Measurements from ENCODE around the gene CCN5.
"Not testable (repeated sequence)": the region's sequence is repeated elsewhere in the genome, so short reads cannot be mapped to it uniquely, and the experiment has no call there.

The CCN5 gene

DNA sequence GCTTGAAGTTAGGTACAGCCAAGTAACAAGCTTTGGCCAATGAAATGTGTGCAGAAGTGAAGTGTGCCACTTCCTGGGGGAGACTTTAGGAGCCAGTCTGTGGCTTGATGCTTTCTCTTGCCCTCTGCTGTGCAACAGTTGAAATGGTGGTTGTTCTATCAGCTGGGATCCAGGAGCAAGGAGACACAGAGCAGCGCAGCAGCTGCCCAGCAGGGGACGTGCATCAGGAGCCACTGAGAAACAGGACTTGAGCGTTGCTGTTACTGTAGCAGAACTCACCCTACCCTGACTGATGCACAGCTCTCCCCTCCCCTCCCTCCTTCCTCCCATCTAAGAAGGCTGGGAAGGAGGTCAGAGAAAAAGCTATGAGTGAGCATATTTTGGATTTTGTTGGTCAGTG is 18.9 kb upstream of the CCN5 start:
- no peaks in the 10 kb centered on the region for H3K9me2 ChIP-seq (replicated peaks; ENCODE audit: insufficient read depth, low read length)
- no peak overlapping the region for H2AFZ ChIP-seq (ENCODE audit: low read depth, low read length, severe bottlenecking)

DNA sequence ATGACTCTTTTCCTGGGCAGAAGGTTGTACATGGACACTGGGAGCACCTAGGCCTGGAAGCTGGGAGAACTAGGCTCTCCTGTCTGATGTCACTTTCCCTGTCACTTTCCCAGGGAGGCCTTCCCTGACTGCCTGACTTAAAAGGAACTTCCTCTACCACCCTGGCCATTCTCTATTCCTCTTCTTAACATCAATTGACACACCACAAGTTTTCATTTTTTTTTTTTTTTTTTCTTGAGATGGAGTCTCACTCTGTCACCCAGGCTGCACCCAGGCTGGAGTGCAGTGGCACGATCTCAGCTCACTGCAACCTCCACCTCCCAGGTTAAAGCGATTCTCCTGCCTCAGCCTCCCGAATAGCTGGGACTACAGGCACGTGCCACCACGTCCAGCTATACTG is 18.1 kb upstream of the CCN5 start:
- H3K9me2 ChIP-seq (replicated peaks; ENCODE audit: insufficient read depth, low read length); H3K27ac ChIP-seq (ENCODE audit: low read depth, low read length); H3F3A ChIP-seq (ENCODE audit: insufficient read depth); H3K4me2 ChIP-seq (ENCODE audit: low read depth, low read length, poor library complexity, severe bottlenecking); H3K9me3 ChIP-seq (ENCODE audit: insufficient read depth, low read length); H2AFZ ChIP-seq (ENCODE audit: low read depth, low read length, severe bottlenecking); H3K27me3 ChIP-seq (ENCODE audit: low read length); H3K36me3 ChIP-seq (ENCODE audit: low read length); H3K79me2 ChIP-seq (ENCODE audit: insufficient read depth, low read length); H3K4me3 ChIP-seq (ENCODE audit: insufficient read depth, low read length, poor library complexity, severe bottlenecking); H4K20me1 ChIP-seq (ENCODE audit: low read depth, low read length); H3K9ac ChIP-seq (ENCODE audit: low read length): not testable (repeated sequence)

More for the DNA sequence above, 18.9 kb upstream of the CCN5 start:
- H3K9me3 ChIP-seq (ENCODE audit: insufficient read depth, low read length), result no peaks in the 10 kb centered on the region
- H3K27ac ChIP-seq (ENCODE audit: low read depth, low read length), result no peak overlapping the region
- no peak for TF ChIP-seq EZH2phosphoT487 (conservative IDR thresholded peaks at IDR 0.05; ENCODE audit: low read length)
- TF ChIP-seq, protein P1, sequence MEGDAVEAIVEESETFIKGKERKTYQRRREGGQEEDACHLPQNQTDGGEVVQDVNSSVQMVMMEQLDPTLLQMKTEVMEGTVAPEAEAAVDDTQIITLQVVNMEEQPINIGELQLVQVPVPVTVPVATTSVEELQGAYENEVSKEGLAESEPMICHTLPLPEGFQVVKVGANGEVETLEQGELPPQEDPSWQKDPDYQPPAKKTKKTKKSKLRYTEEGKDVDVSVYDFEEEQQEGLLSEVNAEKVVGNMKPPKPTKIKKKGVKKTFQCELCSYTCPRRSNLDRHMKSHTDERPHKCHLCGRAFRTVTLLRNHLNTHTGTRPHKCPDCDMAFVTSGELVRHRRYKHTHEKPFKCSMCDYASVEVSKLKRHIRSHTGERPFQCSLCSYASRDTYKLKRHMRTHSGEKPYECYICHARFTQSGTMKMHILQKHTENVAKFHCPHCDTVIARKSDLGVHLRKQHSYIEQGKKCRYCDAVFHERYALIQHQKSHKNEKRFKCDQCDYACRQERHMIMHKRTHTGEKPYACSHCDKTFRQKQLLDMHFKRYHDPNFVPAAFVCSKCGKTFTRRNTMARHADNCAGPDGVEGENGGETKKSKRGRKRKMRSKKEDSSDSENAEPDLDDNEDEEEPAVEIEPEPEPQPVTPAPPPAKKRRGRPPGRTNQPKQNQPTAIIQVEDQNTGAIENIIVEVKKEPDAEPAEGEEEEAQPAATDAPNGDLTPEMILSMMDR (IDR thresholded peaks at IDR 0.05; ENCODE audit: insufficient read depth, low read length, poor library complexity, severe bottlenecking), result no peak
- no peaks in the 10 kb centered on the region for H3K79me2 ChIP-seq (ENCODE audit: insufficient read depth, low read length)
- H3K27me3 ChIP-seq (ENCODE audit: low read length), result no peaks in the 10 kb centered on the region
- no peak overlapping the region for H3K9ac ChIP-seq (ENCODE audit: low read length)
- no peaks in the 10 kb centered on the region for H3K36me3 ChIP-seq (ENCODE audit: low read length)
- no peak overlapping the region for H3K4me3 ChIP-seq (ENCODE audit: insufficient read depth, low read length, poor library complexity, severe bottlenecking)
- H3F3A ChIP-seq (ENCODE audit: insufficient read depth), result no peaks in the 10 kb centered on the region
- H4K20me1 ChIP-seq (ENCODE audit: low read depth, low read length), result no peaks in the 10 kb centered on the region
- no peak overlapping the region for H3K4me2 ChIP-seq (ENCODE audit: low read depth, low read length, poor library complexity, severe bottlenecking)

DNA sequence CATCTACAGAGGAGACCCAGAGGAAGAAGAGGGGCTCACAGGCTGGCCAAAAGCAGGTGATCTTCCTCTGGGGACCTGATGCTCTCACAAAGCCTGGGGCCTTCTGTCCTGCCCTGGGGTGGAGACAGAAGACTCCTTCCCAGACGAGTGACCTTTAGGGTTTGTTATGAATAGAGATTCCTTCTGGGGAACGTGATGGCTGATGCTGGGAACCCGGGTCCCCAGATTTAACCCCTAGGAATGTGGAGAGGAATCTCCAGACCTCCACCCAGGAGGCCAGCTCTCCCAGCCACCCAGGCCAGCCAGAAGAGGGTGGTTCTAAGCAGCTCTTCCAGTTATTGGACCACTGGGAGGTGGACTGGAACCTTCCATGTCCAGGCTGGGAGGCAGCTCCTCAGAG is 16.8 kb upstream of the CCN5 start:
- Histone ChIP-seq H3K4me2 (ENCODE audit: low read depth, low read length, poor library complexity, severe bottlenecking) (no peak overlapping the region), H3K36me3 (ENCODE audit: low read length) (no peaks in the 10 kb centered on the region), H3K79me2 (ENCODE audit: insufficient read depth, low read length) (no peaks in the 10 kb centered on the region), H3K9me3 (ENCODE audit: insufficient read depth, low read length) (no peaks in the 10 kb centered on the region), H4K20me1 (ENCODE audit: low read depth, low read length) (no peaks in the 10 kb centered on the region), H3K27me3 (ENCODE audit: low read length) (no peaks in the 10 kb centered on the region), H3F3A (ENCODE audit: insufficient read depth) (no peaks in the 10 kb centered on the region), H3K9ac (ENCODE audit: low read length) (no peak overlapping the region), H3K9me2 (replicated peaks; ENCODE audit: insufficient read depth, low read length) (no peaks in the 10 kb centered on the region), H3K27ac (ENCODE audit: low read depth, low read length) (no peak overlapping the region), H2AFZ (ENCODE audit: low read depth, low read length, severe bottlenecking) (no peak overlapping the region), H3K4me3 (ENCODE audit: insufficient read depth, low read length, poor library complexity, severe bottlenecking) (no peak overlapping the region)
- TF ChIP-seq, protein P1 (IDR thresholded peaks at IDR 0.05; ENCODE audit: insufficient read depth, low read length, poor library complexity, severe bottlenecking), result no peak
- no peak for TF ChIP-seq EZH2phosphoT487 (conservative IDR thresholded peaks at IDR 0.05; ENCODE audit: low read length)

DNA sequence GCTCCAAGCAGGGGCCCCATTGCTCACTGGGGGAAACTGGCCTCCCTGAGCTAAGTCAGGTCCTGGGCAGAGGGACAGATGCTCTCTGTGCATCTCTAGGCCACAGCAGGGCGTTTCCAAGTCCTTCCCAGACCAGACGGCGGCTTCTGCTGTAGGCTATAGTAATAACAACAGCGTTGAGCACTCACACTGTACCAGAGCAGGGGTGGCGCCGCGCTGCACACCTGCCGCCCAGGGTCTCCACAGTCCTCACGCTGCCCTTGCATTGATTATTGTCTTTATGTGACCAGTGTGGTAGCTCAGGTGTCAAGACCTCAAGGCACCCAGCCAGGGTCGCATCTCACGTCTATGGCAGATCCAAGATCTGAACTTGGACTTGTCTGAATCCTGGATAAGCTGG is 14.9 kb upstream of the CCN5 start:
- Histone ChIP-seq H4K20me1 (ENCODE audit: low read depth, low read length) (no peaks in the 10 kb centered on the region), H3K9ac (ENCODE audit: low read length) (no peak overlapping the region), H3K4me3 (ENCODE audit: insufficient read depth, low read length, poor library complexity, severe bottlenecking) (no peak overlapping the region), H3K27me3 (ENCODE audit: low read length) (no peaks in the 10 kb centered on the region), H2AFZ (ENCODE audit: low read depth, low read length, severe bottlenecking) (no peak overlapping the region), H3K36me3 (ENCODE audit: low read length) (no peaks in the 10 kb centered on the region), H3K9me3 (ENCODE audit: insufficient read depth, low read length) (no peaks in the 10 kb centered on the region), H3K79me2 (ENCODE audit: insufficient read depth, low read length) (no peaks in the 10 kb centered on the region), H3K4me2 (ENCODE audit: low read depth, low read length, poor library complexity, severe bottlenecking) (no peak overlapping the region), H3F3A (ENCODE audit: insufficient read depth) (no peaks in the 10 kb centered on the region), H3K27ac (ENCODE audit: low read depth, low read length) (no peak overlapping the region), H3K9me2 (replicated peaks; ENCODE audit: insufficient read depth, low read length) (no peaks in the 10 kb centered on the region)
- TF ChIP-seq, protein P1 (IDR thresholded peaks at IDR 0.05; ENCODE audit: insufficient read depth, low read length, poor library complexity, severe bottlenecking), result no peak
- TF ChIP-seq EZH2phosphoT487 (conservative IDR thresholded peaks at IDR 0.05; ENCODE audit: low read length), result no peak
